ENCODE measurements around the gene LRRC8E.

GRCh38 chr19:7921967-7922835 lies 33.9 kb downstream of the LRRC8E start:
- no peak for TF ChIP-seq POLR2A (IDR thresholded peaks at IDR 0.05)
- TF ChIP-seq CTCF (IDR thresholded peaks at IDR 0.05) = no peak
- no peak for TF ChIP-seq EP300 (IDR thresholded peaks at IDR 0.05)

Data from gastroesophageal sphincter (tissue), 3 donors.